Stimulated activated CD4-positive, alpha-beta T cell treated with anti-CD3 and anti-CD28 coated beads, TNF-alpha, amount 100 ng/mL, for 48 hours (primary cell): ENCODE measurements around the gene DXO.
"Not testable (repeated sequence)": the region's sequence is repeated elsewhere in the genome, so short reads cannot be mapped to it uniquely, and the experiment has no call there.

Experiments used
- DNase-seq, 3 donors: peaks; one replicate each; pipeline ENCODE4 v3.0.0-alpha.2; 2020; ENCODE audit warnings: low read depth in 3 of 3

DXO gene

DNA sequence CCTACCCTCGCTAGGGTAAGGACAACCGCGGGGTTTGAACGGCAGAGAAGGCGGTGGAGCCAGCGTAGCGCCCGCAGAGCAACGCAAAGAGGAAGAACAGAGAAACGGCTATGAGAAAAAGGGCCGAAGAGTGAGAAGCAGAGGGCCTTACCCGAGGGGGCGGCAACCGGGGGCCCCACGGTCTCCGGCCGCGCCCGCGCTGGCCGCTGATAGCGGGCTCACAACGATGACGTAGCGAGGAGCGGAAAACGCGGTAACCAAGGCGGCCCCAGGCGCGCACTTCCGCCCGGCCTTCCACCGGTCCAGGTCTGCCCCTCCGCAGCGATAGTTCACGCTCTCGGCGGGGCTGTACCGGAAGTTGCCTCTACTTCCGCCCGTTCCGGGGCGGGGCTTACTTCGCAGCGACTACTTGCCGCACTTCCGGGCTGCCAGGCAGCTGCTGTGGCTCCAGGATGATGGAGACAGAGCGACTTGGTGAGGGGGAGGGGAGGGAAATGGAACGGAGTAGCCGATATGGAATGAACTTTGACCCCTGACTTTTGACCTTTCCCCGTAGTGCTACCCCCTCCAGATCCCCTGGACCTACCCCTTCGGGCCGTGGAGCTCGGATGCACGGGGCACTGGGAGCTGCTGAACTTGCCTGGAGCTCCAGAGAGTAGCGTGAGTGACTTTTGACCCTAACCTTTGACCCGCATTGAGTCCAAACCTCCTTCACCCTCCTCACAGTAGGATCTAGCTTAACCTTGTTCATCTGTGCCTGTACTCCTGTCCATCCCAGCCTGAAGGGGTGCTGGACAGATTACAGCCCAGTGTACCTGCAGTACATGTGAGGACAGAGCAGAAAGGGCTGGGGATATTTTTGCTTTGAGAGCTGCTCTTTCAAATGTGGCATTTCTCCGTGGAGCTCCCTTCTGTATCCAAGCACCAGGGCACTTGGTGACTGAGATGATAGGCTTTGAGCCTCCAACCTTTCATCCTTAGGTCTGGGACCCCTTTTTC lies 12.9 kb downstream of the DXO start, which contains the start of the genes NELFE and SKIC2:
Gene NELFE, minus strand, starts transcription at position 231 of the 999 bp plus-strand sequence. CDS start 525 bp downstream, outside the sequence.
Gene SKIC2, plus strand, starts transcription at position 435 of the 999 bp plus-strand sequence. Its CDS starts 18 bp downstream, at position 453.
- DNase-seq: peak; percentile 95 to 98 (median 96)

DNA sequence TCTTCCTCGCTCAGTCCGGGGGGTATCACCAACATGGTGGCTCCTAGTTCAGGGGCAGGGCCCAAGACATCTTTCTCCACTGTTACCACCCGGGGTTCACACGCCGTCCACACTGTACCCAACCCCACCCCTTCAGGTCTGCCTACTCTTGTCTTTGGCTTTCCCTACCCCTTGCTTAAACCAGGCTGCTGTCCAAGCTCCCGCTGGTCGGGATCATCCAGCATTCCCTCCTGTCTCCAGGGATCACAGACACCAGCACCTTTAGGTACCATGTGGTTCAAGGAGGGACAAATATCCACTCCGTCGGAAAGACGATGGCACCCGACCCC lies 13.6 kb downstream of the DXO start:
- DNase-seq: no peak

DNA sequence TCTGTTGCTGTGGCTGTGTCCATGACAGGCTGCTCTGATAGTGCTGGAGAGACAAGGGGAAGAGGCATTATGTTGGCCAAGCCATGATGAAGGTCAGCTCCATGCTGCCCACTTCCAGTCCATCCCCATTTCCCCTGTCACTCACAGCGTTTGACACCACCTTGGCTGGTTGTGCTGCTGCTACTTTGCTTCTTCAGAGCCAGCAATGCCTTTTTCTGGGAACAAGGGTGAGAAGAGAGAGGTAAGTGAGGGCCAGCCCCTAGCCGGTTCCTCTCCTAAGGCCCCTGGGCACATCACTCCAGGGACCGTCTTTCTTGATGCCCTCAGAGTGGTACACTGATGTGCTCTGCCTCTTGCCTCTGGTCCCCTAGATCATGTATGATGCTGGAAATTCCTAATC lies 15.1 kb downstream of the DXO start:
- no peak for DNase-seq

DNA sequence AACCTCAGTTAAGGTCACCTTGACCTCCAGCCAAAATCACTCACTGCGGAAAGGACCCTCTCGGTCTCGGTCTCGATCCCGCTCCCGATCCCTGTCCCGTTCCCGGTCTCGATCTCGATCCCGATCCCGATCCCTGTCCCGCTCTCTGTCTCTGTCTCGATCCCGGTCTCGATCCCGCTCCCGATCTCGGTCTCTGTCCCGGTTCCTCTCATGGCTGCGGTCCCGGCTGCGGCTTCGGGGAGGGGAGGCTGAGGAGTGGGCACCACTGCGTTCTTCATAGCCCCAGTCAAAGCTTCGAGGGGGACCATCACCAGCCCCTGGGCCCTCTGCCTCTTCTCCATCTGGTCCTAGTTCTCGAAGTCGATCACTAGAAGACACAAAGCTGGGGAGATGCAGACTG lies 17.4 kb downstream of the DXO start:
- DNase-seq: no peak

DNA sequence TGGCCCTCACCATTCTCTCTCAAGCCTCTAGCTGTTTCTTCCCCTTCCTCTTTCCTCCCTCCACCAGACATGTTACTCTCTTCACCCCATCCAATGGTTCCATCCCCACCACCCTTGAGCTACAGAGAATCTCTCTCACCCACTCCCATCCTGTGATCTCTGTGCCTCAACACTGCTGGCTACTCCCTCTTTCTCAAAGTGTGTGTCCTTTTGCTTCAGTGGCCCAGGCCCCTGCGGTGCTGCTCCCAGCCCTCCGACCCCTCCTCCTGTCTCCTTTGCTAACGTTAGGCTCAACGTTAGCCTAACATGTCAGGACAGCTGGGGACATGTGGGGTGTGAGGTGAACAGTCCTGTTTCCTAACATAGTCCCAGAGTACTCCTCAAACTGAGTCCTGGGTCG lies 19.0 kb downstream of the DXO start:
- DNase-seq: no peak

DNA sequence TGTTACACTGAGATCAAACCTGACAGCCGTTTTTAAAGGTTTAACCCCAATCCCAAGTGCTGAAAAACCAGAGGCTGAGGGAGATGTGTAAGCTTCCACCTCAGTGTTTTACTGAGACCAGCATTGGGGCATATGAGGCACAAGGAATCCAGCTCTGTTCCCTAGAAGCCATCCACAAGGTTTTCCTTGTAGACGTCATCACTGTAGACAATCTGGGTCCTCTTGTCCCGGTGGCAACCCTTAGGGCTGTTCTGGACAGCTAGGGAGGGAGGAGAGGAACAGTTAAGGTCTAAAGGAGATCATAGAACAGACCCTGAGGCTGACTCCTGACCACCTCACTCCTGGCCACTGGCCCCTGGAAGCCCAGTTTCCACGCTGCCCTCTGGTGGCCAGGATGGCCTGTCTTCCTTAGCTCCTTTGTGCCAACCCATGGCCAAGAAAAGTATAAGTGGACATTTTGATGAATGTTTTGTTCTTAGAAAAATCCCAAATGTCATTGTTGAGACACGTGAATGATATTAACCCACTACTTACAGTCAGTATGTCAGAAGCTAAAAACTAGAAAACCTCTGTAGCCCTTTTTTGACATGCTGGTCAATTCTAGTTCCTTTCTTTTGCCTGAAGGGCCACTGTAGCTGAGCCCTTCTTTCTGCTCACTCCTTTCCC lies 19.7 kb downstream of the DXO start:
- peak in 1 of 3 donors; percentile 32 for DNase-seq

DNA sequence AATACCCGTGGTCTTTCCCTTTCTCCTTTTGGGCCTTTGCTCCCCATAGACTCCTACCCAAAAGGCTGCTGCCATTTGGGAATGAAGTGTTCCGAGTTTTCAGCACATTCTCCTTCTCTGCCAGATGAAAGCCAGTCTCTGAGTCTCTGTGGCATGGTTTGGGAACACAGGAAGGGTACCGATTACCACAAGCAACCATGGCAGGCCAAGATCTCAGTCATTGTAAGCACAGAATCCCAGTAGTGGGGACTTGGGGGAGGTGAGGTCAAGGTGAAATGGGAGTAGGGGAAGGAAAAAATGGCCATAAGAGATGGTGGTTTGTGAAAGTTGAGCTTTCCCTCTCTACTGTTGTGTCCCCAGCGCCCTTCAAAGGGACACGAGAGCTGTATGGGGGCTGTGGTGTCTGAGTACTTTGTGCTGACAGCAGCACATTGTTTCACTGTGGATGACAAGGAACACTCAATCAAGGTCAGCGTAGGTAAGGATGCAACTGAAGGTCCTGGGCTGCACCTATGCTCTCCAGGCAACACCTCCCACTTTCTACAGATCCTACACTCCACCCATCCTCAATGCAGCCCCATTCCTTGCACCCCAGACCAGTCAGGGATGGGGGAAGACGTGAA lies 21.9 kb downstream of the DXO start:
- no peak for DNase-seq

DNA sequence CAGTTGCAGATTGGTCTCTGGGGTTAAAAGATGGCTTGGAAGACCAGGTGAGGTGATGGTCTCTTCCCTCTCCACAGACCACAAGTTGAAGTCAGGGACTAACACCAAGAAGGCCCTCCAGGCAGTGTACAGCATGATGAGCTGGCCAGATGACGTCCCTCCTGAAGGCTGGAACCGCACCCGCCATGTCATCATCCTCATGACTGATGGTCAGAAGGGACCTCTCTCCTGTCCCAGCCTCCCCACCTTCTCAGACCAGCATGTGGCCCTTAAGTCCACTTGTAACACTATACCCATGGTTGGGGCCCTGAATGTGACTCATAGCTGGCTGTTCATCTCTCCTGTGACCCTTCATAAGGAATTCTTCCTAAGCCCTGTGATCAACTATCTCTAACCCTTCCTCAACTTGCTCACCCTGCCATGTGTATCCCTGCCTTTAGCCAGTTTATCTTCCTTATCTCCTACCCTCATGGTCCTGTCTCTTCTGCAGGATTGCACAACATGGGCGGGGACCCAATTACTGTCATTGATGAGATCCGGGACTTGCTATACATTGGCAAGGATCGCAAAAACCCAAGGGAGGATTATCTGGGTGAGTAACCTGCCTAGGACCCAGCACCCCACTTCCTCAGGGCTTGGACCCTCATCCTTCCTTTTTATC lies 23.1 kb downstream of the DXO start:
- no peak for DNase-seq

DNA sequence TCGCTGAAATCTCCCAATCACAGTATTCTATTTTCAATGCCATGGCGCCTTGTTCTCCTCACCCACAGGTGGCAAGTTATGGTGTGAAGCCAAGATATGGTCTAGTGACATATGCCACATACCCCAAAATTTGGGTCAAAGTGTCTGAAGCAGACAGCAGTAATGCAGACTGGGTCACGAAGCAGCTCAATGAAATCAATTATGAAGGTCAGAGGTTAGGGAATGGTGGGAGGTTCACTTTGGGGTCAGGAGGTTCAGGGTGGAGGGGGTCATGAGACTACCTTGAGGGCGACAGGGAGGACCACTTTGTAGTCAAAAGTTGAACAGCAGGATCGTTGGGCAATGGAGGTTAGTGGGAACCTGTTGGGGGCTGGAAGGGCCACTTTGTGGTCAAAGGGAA lies 23.6 kb downstream of the DXO start:
- DNase-seq: no peak

DNA sequence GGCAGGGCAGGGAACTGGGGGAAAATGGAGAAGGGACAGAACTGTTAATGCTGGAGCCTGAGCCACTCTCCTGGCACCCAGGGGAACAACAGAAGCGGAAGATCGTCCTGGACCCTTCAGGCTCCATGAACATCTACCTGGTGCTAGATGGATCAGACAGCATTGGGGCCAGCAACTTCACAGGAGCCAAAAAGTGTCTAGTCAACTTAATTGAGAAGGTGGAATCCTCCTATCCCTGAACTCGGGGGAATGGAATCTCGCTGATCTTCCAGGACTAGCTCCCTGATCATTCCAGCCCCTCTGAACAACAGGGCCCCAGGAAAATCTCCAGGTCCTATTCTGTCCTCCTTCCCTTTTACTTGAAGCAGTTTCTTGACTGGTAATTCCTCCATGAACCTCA lies 24.1 kb downstream of the DXO start:
- no peak for DNase-seq

DNA sequence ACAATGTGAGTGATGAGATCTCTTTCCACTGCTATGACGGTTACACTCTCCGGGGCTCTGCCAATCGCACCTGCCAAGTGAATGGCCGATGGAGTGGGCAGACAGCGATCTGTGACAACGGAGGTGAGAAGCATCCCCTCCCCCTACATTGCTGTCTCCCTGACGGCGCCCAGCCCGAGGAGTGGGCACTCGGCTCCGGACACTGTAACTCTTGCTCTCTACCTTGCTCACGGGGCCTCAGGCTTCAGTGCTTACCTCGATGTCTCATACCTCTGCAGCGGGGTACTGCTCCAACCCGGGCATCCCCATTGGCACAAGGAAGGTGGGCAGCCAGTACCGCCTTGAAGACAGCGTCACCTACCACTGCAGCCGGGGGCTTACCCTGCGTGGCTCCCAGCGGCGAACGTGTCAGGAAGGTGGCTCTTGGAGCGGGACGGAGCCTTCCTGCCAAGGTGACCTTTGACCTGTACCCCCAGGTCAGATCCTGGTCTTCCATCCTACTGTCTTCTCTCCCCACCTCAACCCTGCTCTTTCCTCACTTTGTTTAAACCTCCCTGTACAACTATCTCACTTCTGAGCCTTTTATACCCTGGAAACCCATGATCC lies 24.8 kb downstream of the DXO start:
- no peak for DNase-seq

DNA sequence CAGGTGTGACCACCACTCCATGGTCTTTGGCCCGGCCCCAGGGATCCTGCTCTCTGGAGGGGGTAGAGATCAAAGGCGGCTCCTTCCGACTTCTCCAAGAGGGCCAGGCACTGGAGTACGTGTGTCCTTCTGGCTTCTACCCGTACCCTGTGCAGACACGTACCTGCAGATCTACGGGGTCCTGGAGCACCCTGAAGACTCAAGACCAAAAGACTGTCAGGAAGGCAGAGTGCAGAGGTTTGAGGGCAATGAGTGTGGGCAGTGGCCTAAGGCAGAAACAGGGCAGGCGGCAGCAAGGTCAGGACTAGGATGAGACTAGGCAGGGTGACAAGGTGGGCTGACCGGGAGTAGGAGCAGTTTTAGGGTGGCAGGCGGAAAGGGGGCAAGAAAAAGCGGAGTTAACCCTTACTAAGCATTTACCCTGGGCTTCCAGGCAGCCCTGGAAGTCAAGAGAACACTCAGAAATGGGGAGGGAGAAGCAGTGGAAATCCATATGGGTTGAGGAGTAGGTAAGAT lies 25.5 kb downstream of the DXO start:
- no peak for DNase-seq

DNA sequence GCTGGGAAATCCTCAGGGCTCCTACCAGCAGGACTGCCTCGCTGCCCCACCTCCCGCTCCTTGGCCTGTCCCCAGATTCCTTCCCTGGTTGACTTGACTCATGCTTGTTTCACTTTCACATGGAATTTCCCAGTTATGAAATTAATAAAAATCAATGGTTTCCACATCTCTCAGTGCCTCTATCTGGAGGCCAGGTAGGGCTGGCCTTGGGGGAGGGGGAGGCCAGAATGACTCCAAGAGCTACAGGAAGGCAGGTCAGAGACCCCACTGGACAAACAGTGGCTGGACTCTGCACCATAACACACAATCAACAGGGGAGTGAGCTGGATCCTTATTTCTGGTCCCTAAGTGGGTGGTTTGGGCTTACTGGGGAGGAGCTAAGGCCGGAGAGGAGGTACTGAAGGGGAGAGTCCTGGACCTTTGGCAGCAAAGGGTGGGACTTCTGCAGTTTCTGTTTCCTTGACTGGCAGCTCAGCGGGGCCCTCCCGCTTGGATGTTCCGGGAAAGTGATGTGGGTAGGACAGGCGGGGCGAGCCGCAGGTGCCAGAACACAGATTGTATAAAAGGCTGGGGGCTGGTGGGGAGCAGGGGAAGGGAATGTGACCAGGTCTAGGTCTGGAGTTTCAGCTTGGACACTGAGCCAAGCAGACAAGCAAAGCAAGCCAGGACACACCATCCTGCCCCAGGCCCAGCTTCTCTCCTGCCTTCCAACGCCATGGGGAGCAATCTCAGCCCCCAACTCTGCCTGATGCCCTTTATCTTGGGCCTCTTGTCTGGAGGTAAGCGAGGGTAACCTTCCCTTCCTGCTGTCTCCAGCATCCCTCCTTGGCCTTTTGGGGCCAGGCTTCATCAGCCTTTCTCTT lies 26.2 kb downstream of the DXO start, which contains the start of gene CFB:
Gene CFB, plus strand, starts transcription at position 589 of the 863 bp plus-strand sequence. Its CDS starts 127 bp downstream, at position 716.
- DNase-seq: no peak

DNA sequence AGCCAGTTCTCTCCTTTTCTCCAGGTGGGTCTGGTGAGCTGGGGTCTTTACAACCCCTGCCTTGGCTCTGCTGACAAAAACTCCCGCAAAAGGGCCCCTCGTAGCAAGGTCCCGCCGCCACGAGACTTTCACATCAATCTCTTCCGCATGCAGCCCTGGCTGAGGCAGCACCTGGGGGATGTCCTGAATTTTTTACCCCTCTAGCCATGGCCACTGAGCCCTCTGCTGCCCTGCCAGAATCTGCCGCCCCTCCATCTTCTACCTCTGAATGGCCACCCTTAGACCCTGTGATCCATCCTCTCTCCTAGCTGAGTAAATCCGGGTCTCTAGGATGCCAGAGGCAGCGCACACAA lies 26.8 kb downstream of the DXO start:
- DNase-seq: no peak

DNA sequence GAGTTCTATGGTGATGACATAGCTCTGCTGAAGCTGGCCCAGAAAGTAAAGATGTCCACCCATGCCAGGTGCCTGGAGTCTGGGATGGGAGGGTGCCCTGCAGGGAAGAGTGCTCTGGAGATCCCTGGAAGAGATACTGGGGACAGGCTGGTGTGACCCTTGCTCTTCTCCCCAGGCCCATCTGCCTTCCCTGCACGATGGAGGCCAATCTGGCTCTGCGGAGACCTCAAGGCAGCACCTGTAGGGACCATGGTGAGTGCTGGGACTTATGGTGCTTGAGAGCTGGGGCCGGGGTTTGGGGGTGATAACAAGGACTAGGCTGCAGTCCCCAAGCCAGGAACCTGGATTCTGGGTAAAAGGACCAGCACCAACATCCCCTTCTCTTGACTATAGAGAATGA lies 28.2 kb downstream of the DXO start:
- no peak for DNase-seq

DNA sequence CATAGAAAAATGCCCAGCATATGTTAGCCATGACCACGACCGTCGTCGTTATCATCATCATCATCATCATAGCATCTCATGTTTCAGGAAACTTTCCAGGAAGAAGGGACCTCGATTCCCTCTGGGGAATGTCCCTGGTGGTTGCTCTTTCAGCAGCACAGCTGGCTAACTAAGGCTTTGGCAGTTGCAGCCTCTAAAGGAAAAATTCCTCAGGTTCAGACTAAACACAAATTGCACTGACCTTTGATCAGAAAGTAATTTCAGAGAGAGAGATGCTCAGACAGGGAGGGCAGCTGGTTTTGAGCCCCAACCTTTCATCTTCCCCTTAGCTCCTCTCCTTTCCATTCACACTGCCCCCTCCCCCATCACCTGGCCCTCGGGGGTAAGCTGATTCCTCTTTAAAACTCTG lies 31.7 kb downstream of the DXO start:
- no peak for DNase-seq

DNA sequence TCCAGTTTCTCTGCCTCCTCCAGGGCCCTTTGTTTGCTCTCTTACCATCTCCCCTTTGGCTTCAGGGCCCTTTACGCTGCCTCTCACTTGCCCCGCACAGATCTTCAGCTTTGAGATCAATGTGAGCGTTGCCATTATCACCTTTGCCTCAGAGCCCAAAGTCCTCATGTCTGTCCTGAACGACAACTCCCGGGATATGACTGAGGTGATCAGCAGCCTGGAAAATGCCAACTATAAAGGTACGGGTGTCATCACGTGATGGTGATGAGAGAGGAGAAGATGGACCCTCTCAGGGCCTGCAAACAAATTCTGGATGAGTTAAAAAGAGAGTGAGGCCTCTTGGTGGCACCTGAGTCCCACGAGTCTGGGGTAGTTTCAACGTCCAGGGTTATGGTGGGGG lies 36.1 kb downstream of the DXO start:
- DNase-seq: no peak

DNA sequence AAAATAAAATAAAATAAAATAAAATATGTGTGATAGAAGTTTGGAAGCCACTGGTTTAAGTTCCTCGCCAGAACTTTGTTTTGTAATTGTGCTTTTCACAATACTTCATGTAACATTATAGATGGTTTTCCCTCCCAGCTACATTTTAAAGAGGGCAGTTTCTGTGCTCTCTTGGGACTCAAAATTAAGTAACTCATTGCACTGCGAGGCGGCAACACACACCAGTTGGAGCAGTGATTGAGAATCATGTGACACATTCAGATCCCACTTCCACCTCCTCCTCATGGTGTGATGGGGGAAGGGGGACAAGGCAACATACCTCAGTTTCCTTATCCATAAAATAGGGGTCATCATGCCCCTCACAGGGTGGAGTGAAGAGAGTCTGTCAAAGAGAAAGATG lies 36.9 kb downstream of the DXO start:
- DNase-seq: no peak

DNA sequence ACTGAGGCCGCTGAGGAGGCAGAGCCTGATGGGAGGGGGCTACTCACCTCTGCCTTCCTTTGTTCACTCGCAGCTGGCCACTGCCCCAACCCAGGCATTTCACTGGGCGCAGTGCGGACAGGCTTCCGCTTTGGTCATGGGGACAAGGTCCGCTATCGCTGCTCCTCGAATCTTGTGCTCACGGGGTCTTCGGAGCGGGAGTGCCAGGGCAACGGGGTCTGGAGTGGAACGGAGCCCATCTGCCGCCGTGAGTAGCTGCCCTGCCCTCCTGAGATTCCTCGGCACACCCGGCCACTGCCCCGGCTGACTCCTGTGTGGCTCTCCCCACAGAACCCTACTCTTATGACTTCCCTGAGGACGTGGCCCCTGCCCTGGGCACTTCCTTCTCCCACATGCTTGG lies 38.4 kb downstream of the DXO start:
- DNase-seq: no peak

DNA sequence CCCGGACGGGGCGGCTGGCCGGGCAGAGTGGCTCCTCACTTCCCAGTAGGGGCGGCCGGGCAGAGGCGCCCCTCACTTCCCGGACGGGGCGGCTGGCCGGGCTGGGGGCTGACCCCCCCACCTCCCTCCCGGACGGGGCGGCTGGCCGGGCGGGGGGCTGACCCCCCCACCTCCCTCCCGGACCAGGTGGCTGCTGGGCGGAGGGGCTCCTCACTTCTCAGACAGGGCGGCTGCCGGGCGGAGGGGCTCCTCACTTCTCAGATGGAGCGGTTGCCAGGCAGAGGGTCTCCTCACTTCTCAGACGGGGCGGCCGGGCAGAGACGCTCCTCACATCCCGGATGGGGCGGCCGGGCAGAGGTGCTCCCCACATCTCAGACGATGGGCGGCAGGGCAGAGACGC lies 39.8 kb downstream of the DXO start:
- not testable (repeated sequence) for DNase-seq
